WTC11 (cell line): ENCODE data around the gene ADCY3. TPM values are rescaled to one million over a fixed set of nuclear protein-coding genes. Genes with fewer than 3 reads are reported as not detected.

Source experiments
- ATAC-seq: fragments of 200-7000 bp; cut with Tn5 transposase; 2 replicates; pipeline ENCODE4 v1.10.0; 2021; ENCODE audit warnings: mild to moderate bottlenecking, moderate library complexity
- CTCF ChIA-PET: fragments of 300-600 bp; sonication (Branson Sonifier 250); formaldehyde crosslinking; loops from one replicate; lab custom pipeline; 2021; ENCODE audit warnings: antibody characterized with exemption; lab: Charles Lee
- POLR2A ChIA-PET: fragments of 350-600 bp; sonication (Branson Sonifier 250); formaldehyde crosslinking; loops from one replicate; lab custom pipeline; 2021; ENCODE audit warnings: antibody characterized with exemption; lab: Charles Lee
- DNase-seq: peaks from one replicate; pipeline ENCODE4 v3.0.0; 2021; ENCODE audit warnings: low spot score
- H3K27ac Mint-ChIP-seq: 2 replicates; pipeline ENCODE4 v1.8.0; 2021; ENCODE audit warnings: mixed read lengths
- H3K27me3 Mint-ChIP-seq: 2 replicates; pipeline ENCODE4 v1.8.0; 2021; ENCODE audit warnings: low read depth, mild to moderate bottlenecking, moderate library complexity, mixed read lengths
- H3K36me3 Mint-ChIP-seq: 2 replicates; pipeline ENCODE4 v1.8.0; 2021; ENCODE audit warnings: mixed read lengths
- H3K4me1 Mint-ChIP-seq: 2 replicates; pipeline ENCODE4 v1.8.0; 2022; ENCODE audit warnings: mixed read lengths
- H3K4me3 Mint-ChIP-seq: 2 replicates; pipeline ENCODE4 v1.8.0; 2021; ENCODE audit warnings: mild to moderate bottlenecking, moderate library complexity, mixed read lengths
- H3K9me3 Mint-ChIP-seq: 2 replicates; pipeline ENCODE4 v1.8.0; 2021; ENCODE audit warnings: mixed read lengths
- ATF3 ChIP-seq: sonication (generic); formaldehyde crosslinking; conservative IDR thresholded peaks from 2 replicates; pipeline ENCODE4 v1.8.1; 2022; ENCODE audit warnings: mild to moderate bottlenecking, missing genetic modification reagents
- CREB1 ChIP-seq: sonication (generic); formaldehyde crosslinking; IDR thresholded peaks from 2 replicates; pipeline ENCODE4 v1.8.0; 2023; ENCODE audit warnings: mild to moderate bottlenecking, missing genetic modification reagents
- E2F1 ChIP-seq: sonication (generic); formaldehyde crosslinking; IDR thresholded peaks from 2 replicates; pipeline ENCODE4 v1.8.0; 2022; ENCODE audit warnings: mild to moderate bottlenecking, missing genetic modification reagents
- E2F5 ChIP-seq: sonication (generic); formaldehyde crosslinking; IDR thresholded peaks from 2 replicates; pipeline ENCODE4 v1.8.1; 2022; ENCODE audit warnings: mild to moderate bottlenecking, moderate library complexity, missing genetic modification reagents
- ELF4 ChIP-seq: sonication (generic); formaldehyde crosslinking; IDR thresholded peaks from 2 replicates; pipeline ENCODE4 v1.8.1; 2022; ENCODE audit warnings: low read depth, mild to moderate bottlenecking, moderate library complexity, missing genetic modification reagents
- ERG ChIP-seq: fragments of 250-450 bp; sonication (Bioruptor Pico); IDR thresholded peaks from 2 replicates; pipeline ENCODE4 v1.8.0; 2021; ENCODE audit warnings: mild to moderate bottlenecking
- FOXK1 ChIP-seq: sonication (generic); formaldehyde crosslinking; IDR thresholded peaks from 2 replicates; pipeline ENCODE4 v1.8.0; 2022; ENCODE audit warnings: mild to moderate bottlenecking, moderate library complexity, missing genetic modification reagents
- FOXP1 ChIP-seq: sonication (generic); formaldehyde crosslinking; IDR thresholded peaks from 2 replicates; pipeline ENCODE4 v1.8.0; 2022; ENCODE audit warnings: missing genetic modification reagents, mild to moderate bottlenecking, moderate library complexity, borderline replicate concordance
- GABPB1 ChIP-seq: sonication (generic); formaldehyde crosslinking; IDR thresholded peaks from 2 replicates; pipeline ENCODE4 v1.8.1; 2023; ENCODE audit warnings: mild to moderate bottlenecking, missing genetic modification reagents
- IRF1 ChIP-seq: sonication (generic); formaldehyde crosslinking; IDR thresholded peaks from 2 replicates; pipeline ENCODE4 v1.8.0; 2023; ENCODE audit warnings: missing genetic modification reagents
- JAZF1 ChIP-seq: fragments of 250-450 bp; sonication (Bioruptor Pico); IDR thresholded peaks from 2 replicates; pipeline ENCODE4 v1.9.0; 2021; ENCODE audit warnings: moderate library complexity, mild to moderate bottlenecking, inconsistent platforms
- MAX ChIP-seq: sonication (generic); formaldehyde crosslinking; IDR thresholded peaks from 2 replicates; pipeline ENCODE4 v1.8.0; 2022; ENCODE audit warnings: mild to moderate bottlenecking, missing genetic modification reagents
- NFATC4 ChIP-seq: fragments of 250-450 bp; sonication (Bioruptor Pico); IDR thresholded peaks from 2 replicates; pipeline ENCODE4 v1.9.0; 2021; ENCODE audit warnings: mild to moderate bottlenecking
- SMAD4 ChIP-seq: sonication (generic); formaldehyde crosslinking; IDR thresholded peaks from 2 replicates; pipeline ENCODE4 v1.8.0; 2022; ENCODE audit warnings: mild to moderate bottlenecking, missing genetic modification reagents
- TEAD1 ChIP-seq: sonication (generic); formaldehyde crosslinking; IDR thresholded peaks from 2 replicates; pipeline ENCODE4 v1.8.0; 2022; ENCODE audit warnings: mild to moderate bottlenecking, missing genetic modification reagents
- TP53 ChIP-seq: sonication (generic); formaldehyde crosslinking; IDR thresholded peaks from 2 replicates; pipeline ENCODE4 v1.8.1; 2023; ENCODE audit warnings: mild to moderate bottlenecking, missing genetic modification reagents
- USF1 ChIP-seq: sonication (generic); formaldehyde crosslinking; IDR thresholded peaks from 2 replicates; pipeline ENCODE4 v1.8.0; 2022; ENCODE audit warnings: mild to moderate bottlenecking, missing genetic modification reagents
- ZBTB21 ChIP-seq: sonication (generic); formaldehyde crosslinking; IDR thresholded peaks from 2 replicates; pipeline ENCODE4 v1.8.1; 2023; ENCODE audit warnings: mild to moderate bottlenecking, missing genetic modification reagents, borderline replicate concordance
- ZNF219 ChIP-seq: sonication (generic); formaldehyde crosslinking; IDR thresholded peaks from 2 replicates; pipeline ENCODE4 v1.8.0; 2023; ENCODE audit warnings: missing genetic modification reagents, mild to moderate bottlenecking, borderline replicate concordance
- ZNF396 ChIP-seq: fragments of 250-450 bp; sonication (Bioruptor Pico); IDR thresholded peaks from 2 replicates; pipeline ENCODE4 v1.8.0; 2021; ENCODE audit warnings: mild to moderate bottlenecking, moderate library complexity, borderline replicate concordance
- ZNF425 ChIP-seq: fragments of 250-450 bp; sonication (Bioruptor Pico); conservative IDR thresholded peaks from 2 replicates; pipeline ENCODE4 v1.9.0; 2021; ENCODE audit warnings: mild to moderate bottlenecking
- total RNA-seq: library from RNA; stranded (reverse); gene quantifications from 3 replicates; pipeline ENCODE4 v1.2.3, GENCODE V29; 2021

Gene ADCY3
- total RNA-seq, 1 experiment from 2014 or later = 37.1 TPM

- no peak for TF ChIP-seq ZNF425 (CRISPR knock-in tag)
- no peak for TF ChIP-seq SMAD4 (CRISPR knock-in tag)
Measured at GRCh38 chr2:24850944-24851343, 69.1 kb downstream of the ADCY3 start (continued).

- no peak overlapping the region for H3K27ac Mint-ChIP-seq
- TF ChIP-seq FOXK1 (CRISPR knock-in tag) = no peak
- no peak for TF ChIP-seq FOXP1
- TF ChIP-seq NFATC4 = no peak
- no peak for TF ChIP-seq ERG (CRISPR knock-in tag)
- TF ChIP-seq USF1 (CRISPR knock-in tag) = no peak
- no peak for TF ChIP-seq TP53
- no peak for TF ChIP-seq ATF3 (CRISPR knock-in tag)
- no peak for TF ChIP-seq E2F1
- TF ChIP-seq E2F5 (CRISPR knock-in tag) = no peak
- TF ChIP-seq GABPB1 = no peak
- no peak for TF ChIP-seq ZBTB21 (CRISPR knock-in tag)
- TF ChIP-seq CREB1 (CRISPR knock-in tag) = no peak
- no peak for TF ChIP-seq TEAD1
- no peak for TF ChIP-seq ZNF396 (CRISPR knock-in tag)
- TF ChIP-seq IRF1 (CRISPR knock-in tag) = no peak
- ATAC-seq (no peak), DNase-seq (no peak)
- H3K4me3 Mint-ChIP-seq = no peak overlapping the region
- no peaks in the 10 kb centered on the region; the same call in none of the 2 replicates for H3K27me3 Mint-ChIP-seq
- peaks cover 40% of the 10 kb centered on the region for H3K9me3 Mint-ChIP-seq
- peaks cover 4% of the 10 kb centered on the region for H3K4me1 Mint-ChIP-seq
- POLR2A ChIA-PET = no interaction called here
- H3K36me3 Mint-ChIP-seq = peaks cover 40% of the 10 kb centered on the region
- CTCF ChIA-PET = interaction anchor here (0.6 kb wide), 1 partner anchor 196 kb away, joined by 6 read pairs; no protein-coding TSS in a partner anchor
Measured at GRCh38 chr2:24845691-24846090, 74.3 kb downstream of the ADCY3 start.

- H3K27me3 Mint-ChIP-seq = no peaks in the 10 kb centered on the region; the same call in none of the 2 replicates
- TF ChIP-seq ELF4 (CRISPR knock-in tag) = no peak
- TF ChIP-seq ZNF219 (CRISPR knock-in tag) = no peak
- no peak for TF ChIP-seq IRF1 (CRISPR knock-in tag)
- TF ChIP-seq MAX (CRISPR knock-in tag) = no peak
- TF ChIP-seq JAZF1 = no peak
- ATAC-seq (no peak), DNase-seq (no peak)
- peaks cover 37% of the 10 kb centered on the region for H3K36me3 Mint-ChIP-seq
- POLR2A ChIA-PET = no interaction called here
- H3K4me1 Mint-ChIP-seq = peaks cover 13% of the 10 kb centered on the region
- H3K9me3 Mint-ChIP-seq = peaks cover 33% of the 10 kb centered on the region
- H3K4me3 Mint-ChIP-seq = no peak overlapping the region
- no peak overlapping the region for H3K27ac Mint-ChIP-seq
- CTCF ChIA-PET = no interaction called here
Measured at GRCh38 chr2:24844023-24844685, 75.9 kb downstream of the ADCY3 start.
